WTC11 (cell line): ENCODE measurements around the gene RAPGEF2. TPM values are rescaled to one million over a fixed set of nuclear protein-coding genes. Genes with fewer than 3 reads are reported as not detected.
A peak's percentile ranks its signal among the peaks of the same experiment; 100 is the strongest.

ENCODE experiments used
- ATAC-seq: fragments of 200-7000 bp; cut with Tn5 transposase; 2 replicates; pipeline ENCODE4 v1.10.0; 2021; ENCODE audit warnings: mild to moderate bottlenecking, moderate library complexity
- CTCF ChIA-PET: fragments of 300-600 bp; sonication (Branson Sonifier 250); formaldehyde crosslinking; loops from one replicate; lab custom pipeline; 2021; ENCODE audit warnings: antibody characterized with exemption; lab: Charles Lee
- POLR2A ChIA-PET: fragments of 350-600 bp; sonication (Branson Sonifier 250); formaldehyde crosslinking; loops from one replicate; lab custom pipeline; 2021; ENCODE audit warnings: antibody characterized with exemption; lab: Charles Lee
- DNase-seq: peaks from one replicate; pipeline ENCODE4 v3.0.0; 2021; ENCODE audit warnings: low spot score
- H3K27ac Mint-ChIP-seq: 2 replicates; pipeline ENCODE4 v1.8.0; 2021; ENCODE audit warnings: mixed read lengths
- H3K27me3 Mint-ChIP-seq: 2 replicates; pipeline ENCODE4 v1.8.0; 2021; ENCODE audit warnings: low read depth, mild to moderate bottlenecking, moderate library complexity, mixed read lengths
- H3K36me3 Mint-ChIP-seq: 2 replicates; pipeline ENCODE4 v1.8.0; 2021; ENCODE audit warnings: mixed read lengths
- H3K4me1 Mint-ChIP-seq: 2 replicates; pipeline ENCODE4 v1.8.0; 2022; ENCODE audit warnings: mixed read lengths
- H3K4me3 Mint-ChIP-seq: 2 replicates; pipeline ENCODE4 v1.8.0; 2021; ENCODE audit warnings: mild to moderate bottlenecking, moderate library complexity, mixed read lengths
- H3K9me3 Mint-ChIP-seq: 2 replicates; pipeline ENCODE4 v1.8.0; 2021; ENCODE audit warnings: mixed read lengths
- CBFB ChIP-seq: sonication (generic); formaldehyde crosslinking; IDR thresholded peaks from 2 replicates; pipeline ENCODE4 v1.8.1; 2022; ENCODE audit warnings: mild to moderate bottlenecking, low read depth, missing genetic modification reagents
- EMX1 ChIP-seq: fragments of 250-450 bp; sonication (Bioruptor Pico); IDR thresholded peaks from 2 replicates; pipeline ENCODE4 v1.8.0; 2021; ENCODE audit warnings: mild to moderate bottlenecking
- ETV6 ChIP-seq: sonication (generic); formaldehyde crosslinking; IDR thresholded peaks from 2 replicates; pipeline ENCODE4 v1.8.1; 2022; ENCODE audit warnings: mild to moderate bottlenecking, missing genetic modification reagents
- GRHL2 ChIP-seq: fragments of 250-450 bp; sonication (Bioruptor Pico); IDR thresholded peaks from 2 replicates; pipeline ENCODE4 v1.8.0; 2022; ENCODE audit warnings: mild to moderate bottlenecking, moderate library complexity; ENCODE audit not compliant: insufficient replicate concordance, severe bottlenecking
- KAT7 ChIP-seq: sonication (generic); formaldehyde crosslinking; IDR thresholded peaks from 2 replicates; pipeline ENCODE4 v1.8.1; 2023; ENCODE audit warnings: missing genetic modification reagents, mild to moderate bottlenecking, borderline replicate concordance
- NR1H2 ChIP-seq: sonication (generic); formaldehyde crosslinking; IDR thresholded peaks from 2 replicates; pipeline ENCODE4 v1.9.0; 2021; ENCODE audit warnings: mild to moderate bottlenecking, moderate library complexity, missing genetic modification reagents
- NR2C2 ChIP-seq: sonication (generic); formaldehyde crosslinking; IDR thresholded peaks from 2 replicates; pipeline ENCODE4 v1.8.0; 2022; ENCODE audit warnings: mild to moderate bottlenecking, missing genetic modification reagents
- OVOL2 ChIP-seq: fragments of 250-450 bp; sonication (Bioruptor Pico); IDR thresholded peaks from 2 replicates; pipeline ENCODE4 v1.9.0; 2021; ENCODE audit warnings: mild to moderate bottlenecking, borderline replicate concordance
- PRRX2 ChIP-seq: fragments of 250-450 bp; sonication (Bioruptor Pico); IDR thresholded peaks from 2 replicates; pipeline ENCODE4 v1.8.0; 2021; ENCODE audit warnings: mild to moderate bottlenecking
- ZBTB21 ChIP-seq: sonication (generic); formaldehyde crosslinking; IDR thresholded peaks from 2 replicates; pipeline ENCODE4 v1.8.1; 2023; ENCODE audit warnings: mild to moderate bottlenecking, missing genetic modification reagents, borderline replicate concordance
- ZNF121 ChIP-seq: sonication (generic); formaldehyde crosslinking; IDR thresholded peaks from 2 replicates; pipeline ENCODE4 v1.8.0; 2023; ENCODE audit warnings: missing genetic modification reagents
- ZNF317 ChIP-seq: sonication (generic); formaldehyde crosslinking; IDR thresholded peaks from 2 replicates; pipeline ENCODE4 v1.8.1; 2023; ENCODE audit warnings: low read depth, mild to moderate bottlenecking, moderate library complexity, missing genetic modification reagents, borderline replicate concordance
- total RNA-seq: library from RNA; stranded (reverse); gene quantifications from 3 replicates; pipeline ENCODE4 v1.2.3, GENCODE V29; 2021
- TF ChIP-seq, protein P1 (sequence below): sonication (generic); formaldehyde crosslinking; IDR thresholded peaks from 2 replicates; pipeline ENCODE4 v1.8.1; 2022; ENCODE audit warnings: missing genetic modification reagents, borderline replicate concordance
- TF ChIP-seq, protein P2 (sequence below): fragments of 250-450 bp; sonication (Bioruptor Pico); IDR thresholded peaks from 2 replicates; pipeline ENCODE4 v1.9.0; 2021; ENCODE audit warnings: mild to moderate bottlenecking
- TF ChIP-seq, protein P3 (sequence below): sonication (generic); formaldehyde crosslinking; IDR thresholded peaks from 2 replicates; pipeline ENCODE4 v1.8.0; 2023; ENCODE audit warnings: missing genetic modification reagents
- TF ChIP-seq, protein P4 (sequence below): sonication (generic); formaldehyde crosslinking; IDR thresholded peaks from 2 replicates; pipeline ENCODE4 v1.8.1; 2023; ENCODE audit warnings: mild to moderate bottlenecking, missing genetic modification reagents, borderline replicate concordance
- TF ChIP-seq, protein P5 (sequence below): sonication (generic); formaldehyde crosslinking; IDR thresholded peaks from 2 replicates; pipeline ENCODE4 v1.8.1; 2022; ENCODE audit warnings: mild to moderate bottlenecking, moderate library complexity, missing genetic modification reagents
- TF ChIP-seq, protein P6 (sequence below): sonication (generic); formaldehyde crosslinking; conservative IDR thresholded peaks from 2 replicates; pipeline ENCODE4 v1.8.1; 2023; ENCODE audit warnings: mild to moderate bottlenecking, low read depth, missing genetic modification reagents, moderate library complexity
- TF ChIP-seq, protein P7 (sequence below): sonication (generic); formaldehyde crosslinking; IDR thresholded peaks from 2 replicates; pipeline ENCODE4 v1.8.0; 2022; ENCODE audit warnings: mild to moderate bottlenecking, missing genetic modification reagents
- TF ChIP-seq, protein P8 (sequence below): sonication (generic); formaldehyde crosslinking; IDR thresholded peaks from 2 replicates; pipeline ENCODE4 v1.8.1; 2022; ENCODE audit warnings: mild to moderate bottlenecking, missing genetic modification reagents, moderate library complexity, borderline replicate concordance
- TF ChIP-seq, protein P9 (sequence below): fragments of 250-450 bp; sonication (Bioruptor Pico); IDR thresholded peaks from 2 replicates; pipeline ENCODE4 v2.1.2; 2022; ENCODE audit warnings: mild to moderate bottlenecking, moderate library complexity

Gene RAPGEF2
- total RNA-seq, 1 experiment from 2014 or later: 40.6 TPM

DNA sequence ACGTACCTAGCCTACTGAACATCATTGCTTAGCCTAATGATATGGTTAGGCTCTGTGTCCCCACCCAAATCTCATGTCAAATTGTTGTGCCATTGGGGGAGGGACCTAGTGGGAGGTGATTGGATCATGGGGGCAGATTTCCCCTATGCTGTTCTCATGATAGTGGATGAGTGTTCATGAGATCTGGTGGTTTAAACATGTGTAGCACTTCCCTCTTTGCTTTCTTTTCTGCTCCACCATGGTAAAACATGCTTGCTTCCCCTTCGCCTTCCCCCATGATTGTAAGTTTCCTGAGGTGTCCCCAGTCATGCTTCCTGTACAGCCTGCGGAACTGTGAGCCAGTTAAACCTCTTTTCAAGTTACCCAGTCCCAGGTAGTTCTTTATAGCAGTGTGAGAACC lies 102.6 kb downstream of the RAPGEF2 start:
- CTCF ChIA-PET: no interaction called here
- Mint-ChIP-seq H3K4me3 (no peak overlapping the region), H3K27me3 (no peaks in the 10 kb centered on the region), H3K9me3 (no peaks in the 10 kb centered on the region), H3K36me3 (no peaks in the 10 kb centered on the region), H3K27ac (peak overlapping the region; percentile 80), H3K4me1 (peaks cover 46% of the 10 kb centered on the region)
- no peak for DNase-seq
- POLR2A ChIA-PET: no interaction called here
- TF ChIP-seq ETV6 (CRISPR knock-in tag): no peak
- TF ChIP-seq GRHL2 (CRISPR knock-in tag): no peak
- no peak for TF ChIP-seq ZBTB21 (CRISPR knock-in tag)
- TF ChIP-seq, protein P1, sequence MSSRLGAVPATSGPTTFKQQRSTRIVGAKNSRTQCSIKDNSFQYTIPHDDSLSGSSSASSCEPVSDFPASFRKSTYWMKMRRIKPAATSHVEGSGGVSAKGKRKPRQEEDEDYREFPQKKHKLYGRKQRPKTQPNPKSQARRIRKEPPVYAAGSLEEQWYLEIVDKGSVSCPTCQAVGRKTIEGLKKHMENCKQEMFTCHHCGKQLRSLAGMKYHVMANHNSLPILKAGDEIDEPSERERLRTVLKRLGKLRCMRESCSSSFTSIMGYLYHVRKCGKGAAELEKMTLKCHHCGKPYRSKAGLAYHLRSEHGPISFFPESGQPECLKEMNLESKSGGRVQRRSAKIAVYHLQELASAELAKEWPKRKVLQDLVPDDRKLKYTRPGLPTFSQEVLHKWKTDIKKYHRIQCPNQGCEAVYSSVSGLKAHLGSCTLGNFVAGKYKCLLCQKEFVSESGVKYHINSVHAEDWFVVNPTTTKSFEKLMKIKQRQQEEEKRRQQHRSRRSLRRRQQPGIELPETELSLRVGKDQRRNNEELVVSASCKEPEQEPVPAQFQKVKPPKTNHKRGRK: no peak
- TF ChIP-seq NR1H2 (CRISPR knock-in tag): no peak
- TF ChIP-seq, protein P2, sequence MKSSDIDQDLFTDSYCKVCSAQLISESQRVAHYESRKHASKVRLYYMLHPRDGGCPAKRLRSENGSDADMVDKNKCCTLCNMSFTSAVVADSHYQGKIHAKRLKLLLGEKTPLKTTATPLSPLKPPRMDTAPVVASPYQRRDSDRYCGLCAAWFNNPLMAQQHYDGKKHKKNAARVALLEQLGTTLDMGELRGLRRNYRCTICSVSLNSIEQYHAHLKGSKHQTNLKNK (CRISPR knock-in tag): no peak
- TF ChIP-seq, protein P3, sequence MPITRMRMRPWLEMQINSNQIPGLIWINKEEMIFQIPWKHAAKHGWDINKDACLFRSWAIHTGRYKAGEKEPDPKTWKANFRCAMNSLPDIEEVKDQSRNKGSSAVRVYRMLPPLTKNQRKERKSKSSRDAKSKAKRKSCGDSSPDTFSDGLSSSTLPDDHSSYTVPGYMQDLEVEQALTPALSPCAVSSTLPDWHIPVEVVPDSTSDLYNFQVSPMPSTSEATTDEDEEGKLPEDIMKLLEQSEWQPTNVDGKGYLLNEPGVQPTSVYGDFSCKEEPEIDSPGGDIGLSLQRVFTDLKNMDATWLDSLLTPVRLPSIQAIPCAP: no peak
- no peak for TF ChIP-seq EMX1 (CRISPR knock-in tag)
- TF ChIP-seq ZNF317: no peak
- no peak for TF ChIP-seq KAT7 (CRISPR knock-in tag)
- no peak for TF ChIP-seq NR2C2
- TF ChIP-seq, protein P4, sequence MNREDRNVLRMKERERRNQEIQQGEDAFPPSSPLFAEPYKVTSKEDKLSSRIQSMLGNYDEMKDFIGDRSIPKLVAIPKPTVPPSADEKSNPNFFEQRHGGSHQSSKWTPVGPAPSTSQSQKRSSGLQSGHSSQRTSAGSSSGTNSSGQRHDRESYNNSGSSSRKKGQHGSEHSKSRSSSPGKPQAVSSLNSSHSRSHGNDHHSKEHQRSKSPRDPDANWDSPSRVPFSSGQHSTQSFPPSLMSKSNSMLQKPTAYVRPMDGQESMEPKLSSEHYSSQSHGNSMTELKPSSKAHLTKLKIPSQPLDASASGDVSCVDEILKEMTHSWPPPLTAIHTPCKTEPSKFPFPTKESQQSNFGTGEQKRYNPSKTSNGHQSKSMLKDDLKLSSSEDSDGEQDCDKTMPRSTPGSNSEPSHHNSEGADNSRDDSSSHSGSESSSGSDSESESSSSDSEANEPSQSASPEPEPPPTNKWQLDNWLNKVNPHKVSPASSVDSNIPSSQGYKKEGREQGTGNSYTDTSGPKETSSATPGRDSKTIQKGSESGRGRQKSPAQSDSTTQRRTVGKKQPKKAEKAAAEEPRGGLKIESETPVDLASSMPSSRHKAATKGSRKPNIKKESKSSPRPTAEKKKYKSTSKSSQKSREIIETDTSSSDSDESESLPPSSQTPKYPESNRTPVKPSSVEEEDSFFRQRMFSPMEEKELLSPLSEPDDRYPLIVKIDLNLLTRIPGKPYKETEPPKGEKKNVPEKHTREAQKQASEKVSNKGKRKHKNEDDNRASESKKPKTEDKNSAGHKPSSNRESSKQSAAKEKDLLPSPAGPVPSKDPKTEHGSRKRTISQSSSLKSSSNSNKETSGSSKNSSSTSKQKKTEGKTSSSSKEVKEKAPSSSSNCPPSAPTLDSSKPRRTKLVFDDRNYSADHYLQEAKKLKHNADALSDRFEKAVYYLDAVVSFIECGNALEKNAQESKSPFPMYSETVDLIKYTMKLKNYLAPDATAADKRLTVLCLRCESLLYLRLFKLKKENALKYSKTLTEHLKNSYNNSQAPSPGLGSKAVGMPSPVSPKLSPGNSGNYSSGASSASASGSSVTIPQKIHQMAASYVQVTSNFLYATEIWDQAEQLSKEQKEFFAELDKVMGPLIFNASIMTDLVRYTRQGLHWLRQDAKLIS (CRISPR knock-in tag): no peak
- ATAC-seq: no peak

DNA sequence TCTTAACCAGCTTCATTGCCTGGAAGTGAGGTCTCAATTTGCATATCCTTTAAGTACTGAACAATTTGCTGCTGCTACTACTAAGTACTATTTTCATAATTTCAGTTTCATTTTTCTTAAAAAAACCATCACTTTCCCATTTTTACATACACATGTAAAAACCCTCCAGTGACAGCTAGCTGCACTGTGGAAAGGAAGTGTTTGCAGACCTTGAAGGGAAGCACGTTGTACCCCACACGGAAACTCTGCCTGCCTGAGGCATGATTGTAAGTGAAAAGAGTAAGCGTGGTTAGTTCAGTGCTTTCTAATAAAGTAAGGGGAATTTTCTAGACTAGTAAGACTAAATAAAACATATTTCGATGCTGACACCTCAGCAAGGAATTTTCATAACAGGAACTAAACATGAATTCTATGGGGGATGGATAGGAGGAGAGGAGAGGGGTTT lies 103.6 kb downstream of the RAPGEF2 start:
- POLR2A ChIA-PET: no interaction called here
- H3K9me3 Mint-ChIP-seq: no peaks in the 10 kb centered on the region
- H3K27ac Mint-ChIP-seq: peak overlapping the region; percentile 10; the same call in 1 of the 2 replicates
- no peak overlapping the region for H3K4me3 Mint-ChIP-seq
- CTCF ChIA-PET: no interaction called here
- ATAC-seq: no peak
- no peaks in the 10 kb centered on the region for H3K27me3 Mint-ChIP-seq
- no peaks in the 10 kb centered on the region for H3K36me3 Mint-ChIP-seq
- no peak for DNase-seq
- peaks cover 52% of the 10 kb centered on the region for H3K4me1 Mint-ChIP-seq
- TF ChIP-seq, protein P5, sequence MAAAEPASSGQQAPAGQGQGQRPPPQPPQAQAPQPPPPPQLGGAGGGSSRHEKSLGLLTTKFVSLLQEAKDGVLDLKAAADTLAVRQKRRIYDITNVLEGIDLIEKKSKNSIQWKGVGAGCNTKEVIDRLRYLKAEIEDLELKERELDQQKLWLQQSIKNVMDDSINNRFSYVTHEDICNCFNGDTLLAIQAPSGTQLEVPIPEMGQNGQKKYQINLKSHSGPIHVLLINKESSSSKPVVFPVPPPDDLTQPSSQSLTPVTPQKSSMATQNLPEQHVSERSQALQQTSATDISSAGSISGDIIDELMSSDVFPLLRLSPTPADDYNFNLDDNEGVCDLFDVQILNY (CRISPR knock-in tag): no peak
- no peak for TF ChIP-seq ZNF121 (CRISPR knock-in tag)
- no peak for TF ChIP-seq GRHL2 (CRISPR knock-in tag)
- TF ChIP-seq, protein P6, sequence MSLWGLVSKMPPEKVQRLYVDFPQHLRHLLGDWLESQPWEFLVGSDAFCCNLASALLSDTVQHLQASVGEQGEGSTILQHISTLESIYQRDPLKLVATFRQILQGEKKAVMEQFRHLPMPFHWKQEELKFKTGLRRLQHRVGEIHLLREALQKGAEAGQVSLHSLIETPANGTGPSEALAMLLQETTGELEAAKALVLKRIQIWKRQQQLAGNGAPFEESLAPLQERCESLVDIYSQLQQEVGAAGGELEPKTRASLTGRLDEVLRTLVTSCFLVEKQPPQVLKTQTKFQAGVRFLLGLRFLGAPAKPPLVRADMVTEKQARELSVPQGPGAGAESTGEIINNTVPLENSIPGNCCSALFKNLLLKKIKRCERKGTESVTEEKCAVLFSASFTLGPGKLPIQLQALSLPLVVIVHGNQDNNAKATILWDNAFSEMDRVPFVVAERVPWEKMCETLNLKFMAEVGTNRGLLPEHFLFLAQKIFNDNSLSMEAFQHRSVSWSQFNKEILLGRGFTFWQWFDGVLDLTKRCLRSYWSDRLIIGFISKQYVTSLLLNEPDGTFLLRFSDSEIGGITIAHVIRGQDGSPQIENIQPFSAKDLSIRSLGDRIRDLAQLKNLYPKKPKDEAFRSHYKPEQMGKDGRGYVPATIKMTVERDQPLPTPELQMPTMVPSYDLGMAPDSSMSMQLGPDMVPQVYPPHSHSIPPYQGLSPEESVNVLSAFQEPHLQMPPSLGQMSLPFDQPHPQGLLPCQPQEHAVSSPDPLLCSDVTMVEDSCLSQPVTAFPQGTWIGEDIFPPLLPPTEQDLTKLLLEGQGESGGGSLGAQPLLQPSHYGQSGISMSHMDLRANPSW (CRISPR knock-in tag): no peak
- no peak for TF ChIP-seq ETV6 (CRISPR knock-in tag)
- TF ChIP-seq, protein P7, sequence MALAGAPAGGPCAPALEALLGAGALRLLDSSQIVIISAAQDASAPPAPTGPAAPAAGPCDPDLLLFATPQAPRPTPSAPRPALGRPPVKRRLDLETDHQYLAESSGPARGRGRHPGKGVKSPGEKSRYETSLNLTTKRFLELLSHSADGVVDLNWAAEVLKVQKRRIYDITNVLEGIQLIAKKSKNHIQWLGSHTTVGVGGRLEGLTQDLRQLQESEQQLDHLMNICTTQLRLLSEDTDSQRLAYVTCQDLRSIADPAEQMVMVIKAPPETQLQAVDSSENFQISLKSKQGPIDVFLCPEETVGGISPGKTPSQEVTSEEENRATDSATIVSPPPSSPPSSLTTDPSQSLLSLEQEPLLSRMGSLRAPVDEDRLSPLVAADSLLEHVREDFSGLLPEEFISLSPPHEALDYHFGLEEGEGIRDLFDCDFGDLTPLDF (CRISPR knock-in tag): no peak
- TF ChIP-seq, protein P8, sequence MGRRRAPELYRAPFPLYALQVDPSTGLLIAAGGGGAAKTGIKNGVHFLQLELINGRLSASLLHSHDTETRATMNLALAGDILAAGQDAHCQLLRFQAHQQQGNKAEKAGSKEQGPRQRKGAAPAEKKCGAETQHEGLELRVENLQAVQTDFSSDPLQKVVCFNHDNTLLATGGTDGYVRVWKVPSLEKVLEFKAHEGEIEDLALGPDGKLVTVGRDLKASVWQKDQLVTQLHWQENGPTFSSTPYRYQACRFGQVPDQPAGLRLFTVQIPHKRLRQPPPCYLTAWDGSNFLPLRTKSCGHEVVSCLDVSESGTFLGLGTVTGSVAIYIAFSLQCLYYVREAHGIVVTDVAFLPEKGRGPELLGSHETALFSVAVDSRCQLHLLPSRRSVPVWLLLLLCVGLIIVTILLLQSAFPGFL (CRISPR knock-in tag): no peak
- TF ChIP-seq OVOL2: no peak
- TF ChIP-seq, protein P9, sequence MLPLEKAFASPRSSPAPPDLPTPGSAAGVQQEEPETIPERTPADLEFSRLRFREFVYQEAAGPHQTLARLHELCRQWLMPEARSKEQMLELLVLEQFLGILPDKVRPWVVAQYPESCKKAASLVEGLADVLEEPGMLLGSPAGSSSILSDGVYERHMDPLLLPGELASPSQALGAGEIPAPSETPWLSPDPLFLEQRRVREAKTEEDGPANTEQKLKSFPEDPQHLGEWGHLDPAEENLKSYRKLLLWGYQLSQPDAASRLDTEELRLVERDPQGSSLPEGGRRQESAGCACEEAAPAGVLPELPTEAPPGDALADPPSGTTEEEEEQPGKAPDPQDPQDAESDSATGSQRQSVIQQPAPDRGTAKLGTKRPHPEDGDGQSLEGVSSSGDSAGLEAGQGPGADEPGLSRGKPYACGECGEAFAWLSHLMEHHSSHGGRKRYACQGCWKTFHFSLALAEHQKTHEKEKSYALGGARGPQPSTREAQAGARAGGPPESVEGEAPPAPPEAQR (CRISPR knock-in tag): no peak
- TF ChIP-seq PRRX2: no peak
- no peak for TF ChIP-seq CBFB (CRISPR knock-in tag)
